Urothelium cell line (cell line): ENCODE data around the gene EMSY.
A peak's percentile ranks its signal among the peaks of the same experiment; 100 is the strongest.
"Not testable (repeated sequence)": the region's sequence is repeated elsewhere in the genome, so short reads cannot be mapped to it uniquely, and the experiment has no call there.

Source experiments
- DNase-seq: peaks from one replicate; pipeline ENCODE4 v3.0.0; 2011; ENCODE audit warnings: low spot score, mixed read lengths
- FAIRE-seq: peaks from 2 replicates; lab custom pipeline; 2011; peaks lifted over from hg19 to GRCh38; lab: Jason Lieb, UNC

EMSY gene, protein sequence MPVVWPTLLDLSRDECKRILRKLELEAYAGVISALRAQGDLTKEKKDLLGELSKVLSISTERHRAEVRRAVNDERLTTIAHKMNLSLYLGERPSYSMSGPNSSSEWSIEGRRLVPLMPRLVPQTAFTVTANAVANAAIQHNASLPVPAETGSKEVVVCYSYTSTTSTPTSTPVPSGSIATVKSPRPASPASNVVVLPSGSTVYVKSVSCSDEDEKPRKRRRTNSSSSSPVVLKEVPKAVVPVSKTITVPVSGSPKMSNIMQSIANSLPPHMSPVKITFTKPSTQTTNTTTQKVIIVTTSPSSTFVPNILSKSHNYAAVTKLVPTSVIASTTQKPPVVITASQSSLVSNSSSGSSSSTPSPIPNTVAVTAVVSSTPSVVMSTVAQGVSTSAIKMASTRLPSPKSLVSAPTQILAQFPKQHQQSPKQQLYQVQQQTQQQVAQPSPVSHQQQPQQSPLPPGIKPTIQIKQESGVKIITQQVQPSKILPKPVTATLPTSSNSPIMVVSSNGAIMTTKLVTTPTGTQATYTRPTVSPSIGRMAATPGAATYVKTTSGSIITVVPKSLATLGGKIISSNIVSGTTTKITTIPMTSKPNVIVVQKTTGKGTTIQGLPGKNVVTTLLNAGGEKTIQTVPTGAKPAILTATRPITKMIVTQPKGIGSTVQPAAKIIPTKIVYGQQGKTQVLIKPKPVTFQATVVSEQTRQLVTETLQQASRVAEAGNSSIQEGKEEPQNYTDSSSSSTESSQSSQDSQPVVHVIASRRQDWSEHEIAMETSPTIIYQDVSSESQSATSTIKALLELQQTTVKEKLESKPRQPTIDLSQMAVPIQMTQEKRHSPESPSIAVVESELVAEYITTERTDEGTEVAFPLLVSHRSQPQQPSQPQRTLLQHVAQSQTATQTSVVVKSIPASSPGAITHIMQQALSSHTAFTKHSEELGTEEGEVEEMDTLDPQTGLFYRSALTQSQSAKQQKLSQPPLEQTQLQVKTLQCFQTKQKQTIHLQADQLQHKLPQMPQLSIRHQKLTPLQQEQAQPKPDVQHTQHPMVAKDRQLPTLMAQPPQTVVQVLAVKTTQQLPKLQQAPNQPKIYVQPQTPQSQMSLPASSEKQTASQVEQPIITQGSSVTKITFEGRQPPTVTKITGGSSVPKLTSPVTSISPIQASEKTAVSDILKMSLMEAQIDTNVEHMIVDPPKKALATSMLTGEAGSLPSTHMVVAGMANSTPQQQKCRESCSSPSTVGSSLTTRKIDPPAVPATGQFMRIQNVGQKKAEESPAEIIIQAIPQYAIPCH (N-terminal part only)

DNA sequence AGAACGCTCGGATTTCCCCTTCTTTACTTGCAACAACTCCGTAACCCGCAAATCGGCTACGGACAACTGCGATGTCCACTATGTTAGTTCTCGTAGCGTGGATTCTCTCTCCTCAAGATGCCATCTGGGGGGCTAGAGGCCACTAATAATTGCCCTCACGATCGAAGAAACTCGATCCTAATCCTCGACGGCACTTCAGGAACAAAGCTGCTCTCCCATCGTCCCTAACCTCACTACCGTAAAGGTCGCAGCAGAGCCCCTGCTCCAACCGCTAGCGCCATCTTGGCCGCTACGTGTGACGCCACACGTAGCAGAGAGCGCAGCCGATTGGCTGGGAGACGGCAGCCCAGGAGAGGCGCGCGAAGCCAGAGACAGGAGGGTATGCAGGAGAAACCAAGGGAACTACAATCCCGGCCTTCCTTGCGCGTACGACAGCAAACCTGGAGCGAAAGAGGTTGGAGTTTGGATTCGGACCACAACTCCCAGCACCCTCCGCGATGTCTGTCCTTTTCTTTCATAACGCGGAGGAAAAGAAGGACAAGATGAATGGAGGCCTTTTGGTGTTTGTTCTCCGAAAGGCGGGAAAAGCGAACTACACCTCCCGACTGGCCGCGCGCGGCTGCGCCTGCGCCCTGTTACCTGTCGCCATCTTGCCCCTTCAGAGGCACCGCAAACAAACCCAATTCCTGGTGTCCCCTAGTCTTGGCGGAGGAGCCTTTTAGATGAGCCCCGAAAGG lies at the start of gene EMSY:
Gene EMSY, plus strand, starts transcription at position 635 of the 737 bp plus-strand sequence. CDS start 1,921 bp downstream, outside the sequence.
- DNase-seq (peak; percentile 99), FAIRE-seq (peak; percentile 98)

DNA sequence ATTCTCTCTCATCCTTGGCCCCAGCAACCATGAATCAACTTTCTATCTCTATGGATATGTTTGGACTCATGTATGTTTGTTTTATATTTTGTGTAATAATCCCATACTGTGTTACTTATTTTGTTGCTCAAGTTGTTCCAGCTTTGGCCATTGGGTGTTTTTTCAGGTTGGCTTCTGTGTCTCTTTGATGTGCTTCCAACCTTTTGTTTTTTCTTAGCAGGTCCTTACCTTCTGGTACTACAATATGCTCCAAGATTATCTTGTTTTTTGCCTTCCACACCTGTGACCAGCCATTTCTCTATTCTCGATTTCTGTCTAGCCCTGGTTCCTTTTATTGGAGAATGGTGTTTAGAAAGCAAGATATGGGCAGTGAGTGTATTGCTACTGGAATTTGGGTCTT lies 49.5 kb upstream of the EMSY start:
- FAIRE-seq (no peak), DNase-seq (no peak)

DNA sequence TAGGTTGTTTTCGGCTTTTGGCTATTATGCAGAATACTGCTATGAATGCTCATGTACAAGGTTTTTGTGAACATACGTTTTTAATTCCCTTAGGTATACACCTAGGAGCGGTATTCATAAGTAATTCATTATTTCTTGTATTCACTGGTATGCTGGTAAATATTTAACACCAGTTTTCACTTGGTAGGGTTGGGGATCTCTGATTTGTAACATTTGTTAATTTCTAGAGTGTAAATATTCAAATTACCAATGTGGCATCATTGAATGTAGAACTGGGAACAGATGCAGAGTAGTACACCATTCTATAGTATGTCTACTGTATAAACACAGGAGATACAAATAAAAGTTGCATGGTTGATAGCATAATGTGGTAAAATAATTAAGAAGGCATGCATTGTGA lies 47.4 kb upstream of the EMSY start:
- no peak for FAIRE-seq

DNA sequence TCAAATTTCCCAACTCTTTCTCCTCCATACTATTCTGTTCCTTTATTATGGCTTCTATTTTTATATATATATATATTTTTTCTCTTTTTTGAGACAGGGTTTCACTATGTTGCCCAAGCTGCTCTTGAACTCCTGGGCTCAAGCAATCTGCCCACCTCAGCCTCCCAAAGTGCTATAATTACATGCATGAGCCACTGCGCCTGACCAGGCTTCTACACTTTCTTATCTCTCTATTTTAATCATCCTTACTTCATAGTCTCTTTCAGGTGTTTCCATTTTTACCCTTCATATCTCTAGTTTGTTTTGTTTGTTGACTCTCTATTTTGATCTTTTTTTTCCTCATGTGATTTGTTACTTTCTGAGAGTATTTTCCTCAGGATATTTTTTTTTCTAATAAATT lies 43.9 kb upstream of the EMSY start:
- FAIRE-seq = no peak
- no peak for DNase-seq

More for the DNA sequence above, 47.4 kb upstream of the EMSY start:
- no peak for DNase-seq

DNA sequence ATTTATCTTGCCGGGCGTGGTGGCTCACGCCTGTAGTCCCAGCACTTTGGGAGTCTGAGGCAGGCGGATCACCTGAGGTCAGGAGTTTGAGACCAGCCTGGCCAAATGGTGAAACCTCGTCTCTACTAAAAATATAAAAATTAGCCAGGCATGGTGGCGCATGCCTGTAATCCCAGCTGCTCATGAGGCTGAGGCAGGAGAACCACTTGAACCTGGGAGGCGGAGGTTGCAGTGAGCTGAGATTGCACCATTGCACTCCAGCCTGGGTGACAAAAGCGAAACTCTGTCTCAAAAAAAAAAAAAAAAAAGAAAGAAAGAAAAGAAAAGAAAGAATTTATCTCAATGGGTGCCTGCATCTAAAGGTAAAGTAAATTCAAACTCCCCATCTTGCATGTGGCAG lies 43.3 kb upstream of the EMSY start:
- DNase-seq, FAIRE-seq: not testable (repeated sequence)

DNA sequence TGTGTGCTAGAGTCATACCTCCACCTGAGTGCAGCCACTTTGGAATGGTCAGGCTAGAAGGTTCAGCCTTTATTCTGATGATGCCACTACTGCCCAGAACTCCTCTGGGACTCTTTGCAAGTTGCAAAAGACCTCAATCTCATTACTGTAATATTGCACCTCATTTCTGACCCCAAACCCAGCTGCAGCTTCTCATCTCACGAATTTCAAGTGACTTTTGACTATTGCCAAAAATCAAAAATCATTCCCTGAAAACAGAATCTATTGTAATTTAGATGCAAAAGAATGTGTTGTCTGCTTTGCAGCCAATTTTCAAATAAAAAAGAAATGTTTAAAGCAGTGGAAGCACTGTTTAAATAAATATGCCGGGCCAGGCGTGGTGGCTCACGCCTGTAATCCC lies 38.5 kb upstream of the EMSY start:
- DNase-seq (no peak), FAIRE-seq (no peak)

DNA sequence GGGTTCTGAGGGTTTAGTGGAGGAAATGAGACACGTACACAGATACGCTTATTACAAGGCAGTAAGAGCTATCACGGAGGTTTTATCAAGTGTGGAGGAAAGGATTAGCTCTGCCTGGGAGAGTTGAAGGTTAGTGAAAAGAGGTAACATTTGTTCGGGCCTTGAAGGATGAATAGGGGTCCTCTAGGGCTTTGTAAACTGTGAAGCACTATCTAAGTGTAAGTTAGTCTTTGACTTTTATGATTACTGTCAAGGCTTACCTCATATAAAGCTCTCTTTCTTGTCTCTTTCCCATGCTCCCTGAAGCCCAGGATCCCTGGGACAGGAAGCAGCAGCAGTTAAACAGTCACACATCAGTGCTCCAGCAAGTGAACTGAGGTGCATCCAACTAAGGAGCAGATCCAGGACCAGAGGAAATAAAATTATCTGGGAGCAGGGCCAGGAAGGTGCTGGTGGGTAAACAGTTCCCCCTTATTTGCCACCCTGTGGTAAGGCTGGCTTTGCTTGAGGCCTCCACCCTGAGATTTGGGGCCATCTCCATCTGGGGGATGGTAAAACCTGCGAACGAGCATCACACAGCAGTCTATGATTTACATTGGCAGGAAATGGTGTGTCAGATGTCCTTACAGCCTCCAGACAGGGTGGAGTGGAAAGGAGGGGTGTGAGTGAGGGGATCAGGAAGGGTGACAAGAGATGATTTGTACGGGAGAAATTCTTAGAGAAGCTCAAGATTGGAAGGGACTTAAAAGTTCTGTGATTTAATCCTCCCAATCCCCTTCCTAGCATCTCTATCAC lies 36.5 kb upstream of the EMSY start:
- FAIRE-seq (peak; percentile 9), DNase-seq (no peak)

DNA sequence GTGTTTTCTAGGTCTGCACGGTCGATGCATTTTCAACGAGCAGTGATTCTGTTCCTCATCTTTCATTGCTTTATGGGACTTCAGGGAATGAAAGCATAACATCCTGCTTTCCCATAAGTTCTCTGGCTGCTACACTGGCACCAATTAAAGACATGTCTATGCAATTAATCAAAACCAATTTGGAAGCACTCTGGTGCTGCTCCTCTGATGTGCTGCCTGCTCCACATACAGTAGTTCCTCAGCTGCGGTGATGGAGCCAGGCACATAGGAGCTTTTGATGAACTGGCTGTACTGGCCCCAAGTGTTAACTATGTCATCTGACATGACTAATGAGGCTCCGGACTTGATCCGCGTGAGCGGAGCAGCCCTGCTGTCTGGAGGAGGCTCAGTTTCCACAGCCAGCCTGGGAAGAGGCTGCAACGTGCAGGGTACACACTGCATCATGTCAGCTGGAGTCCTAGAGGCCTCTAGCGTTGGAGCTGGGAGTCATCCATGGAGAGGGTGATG lies 33.9 kb upstream of the EMSY start:
- FAIRE-seq = no peak
- DNase-seq = no peak

DNA sequence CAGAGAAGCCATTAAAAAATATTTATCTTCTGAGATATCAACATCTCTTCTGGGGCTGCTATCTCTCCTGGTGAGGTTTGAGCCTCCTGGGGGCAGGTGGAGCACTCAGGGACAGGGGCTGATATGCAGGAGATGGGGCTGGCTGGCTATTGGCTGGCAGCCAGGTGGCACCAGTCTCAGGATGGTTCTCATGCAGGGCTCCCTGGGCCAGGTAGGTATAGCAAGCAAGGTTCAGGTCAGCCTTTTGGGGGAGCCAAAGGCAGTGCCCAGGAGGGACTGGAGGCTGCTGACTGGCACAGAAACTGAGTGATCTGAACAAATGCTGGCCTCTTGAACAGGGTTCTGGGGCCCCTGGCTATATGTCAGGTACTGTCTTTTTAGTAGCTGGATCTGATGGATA lies 29.7 kb upstream of the EMSY start:
- DNase-seq = no peak
- no peak for FAIRE-seq

DNA sequence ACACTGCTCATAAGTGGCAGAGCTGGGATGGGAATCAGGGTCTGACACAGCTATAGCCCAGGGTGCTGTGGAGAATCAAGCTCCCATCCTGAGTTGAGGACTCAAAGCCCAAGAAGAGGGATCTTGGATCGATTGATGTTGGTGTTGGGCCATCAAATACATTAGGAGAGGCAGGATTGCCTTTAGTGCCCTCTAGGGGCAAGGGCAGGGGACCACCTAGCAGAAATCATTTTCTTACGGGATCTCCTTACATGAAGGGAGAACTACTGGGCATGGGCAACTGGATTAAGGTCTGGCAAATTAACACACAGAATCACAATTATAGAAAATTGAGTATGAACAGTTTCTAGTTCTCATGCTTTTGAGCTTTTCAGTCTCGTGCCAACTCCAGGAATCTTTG lies 24.9 kb upstream of the EMSY start:
- peak; percentile 40 for DNase-seq

DNA sequence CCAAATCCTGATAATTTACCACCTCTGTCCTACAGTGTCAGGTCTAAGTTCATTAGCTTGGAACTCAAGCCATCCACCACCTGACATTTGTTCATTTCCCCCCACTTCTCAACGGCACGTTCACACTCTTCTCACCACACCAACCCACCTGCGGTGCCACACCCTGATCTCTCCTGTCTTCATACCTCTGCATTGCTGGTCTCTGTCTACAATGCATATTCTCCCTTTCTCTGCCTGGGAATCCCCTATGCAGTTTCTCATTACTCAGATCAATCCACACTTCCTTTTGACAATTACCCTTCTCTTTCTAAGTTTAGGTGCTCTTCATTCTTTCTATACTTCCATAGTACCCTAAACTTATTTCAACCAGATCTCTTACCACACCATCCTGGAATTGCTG lies 20.4 kb upstream of the EMSY start:
- no peak for DNase-seq
- FAIRE-seq = no peak

More for the DNA sequence above, 24.9 kb upstream of the EMSY start:
- no peak for FAIRE-seq

DNA sequence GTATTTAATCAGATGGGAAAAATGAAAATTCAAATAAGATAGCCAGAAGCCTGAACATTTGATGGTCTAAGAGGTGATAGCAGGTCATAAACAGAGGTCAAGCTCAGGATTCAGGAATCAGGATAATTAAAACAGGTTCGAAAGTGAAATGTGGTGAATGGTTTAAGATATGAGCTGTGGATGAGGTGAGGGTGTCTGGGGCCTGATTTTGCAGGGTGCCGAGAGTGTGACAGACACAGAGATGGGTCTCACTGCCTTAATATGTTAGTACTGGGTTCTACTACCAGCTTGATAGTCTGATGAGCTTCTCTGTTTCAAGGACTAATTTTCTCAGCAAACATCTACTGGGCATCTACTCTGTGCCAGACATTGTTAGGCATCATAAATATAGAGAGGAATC lies 19.9 kb upstream of the EMSY start:
- FAIRE-seq = no peak
- no peak for DNase-seq

DNA sequence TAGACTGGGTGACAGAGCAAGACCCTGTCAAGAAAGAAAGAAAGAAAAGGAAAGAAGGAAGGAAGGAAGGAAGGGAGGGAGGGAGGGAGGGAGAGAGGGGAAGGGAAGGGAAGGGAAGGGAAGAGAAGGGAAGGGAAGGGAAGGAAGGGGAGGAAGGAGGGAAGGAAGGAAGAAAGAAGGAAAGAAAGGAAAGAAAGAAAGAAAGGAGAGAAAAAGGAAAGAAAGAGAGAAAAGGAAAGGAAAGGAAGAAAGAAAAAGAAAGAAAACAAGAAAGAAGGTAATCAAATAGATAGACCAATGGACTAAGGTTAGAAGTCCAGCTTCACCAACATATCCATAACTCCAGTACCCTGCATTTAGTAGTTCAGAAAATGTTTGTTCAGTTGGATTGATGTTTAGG lies 18.2 kb upstream of the EMSY start:
- DNase-seq (no peak), FAIRE-seq (no peak)

DNA sequence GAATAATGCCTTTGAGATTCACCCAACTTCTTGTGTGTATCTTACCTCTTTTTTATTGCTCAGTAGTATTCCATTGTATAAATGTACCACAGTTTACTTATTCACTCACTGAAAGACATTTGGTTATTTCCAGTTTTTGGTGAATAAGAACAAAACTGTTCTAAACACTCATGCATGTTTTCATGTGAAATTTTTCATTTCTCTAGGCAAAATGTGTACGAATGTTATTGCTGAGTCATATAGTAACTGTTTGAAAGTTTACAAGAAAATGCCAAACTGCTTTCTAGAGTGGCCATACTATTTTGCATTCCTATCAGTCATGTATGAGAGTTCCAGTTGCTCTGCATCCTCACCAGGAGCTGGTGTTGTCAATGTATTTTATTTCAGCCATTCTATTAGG lies 8.8 kb upstream of the EMSY start:
- no peak for FAIRE-seq

DNA sequence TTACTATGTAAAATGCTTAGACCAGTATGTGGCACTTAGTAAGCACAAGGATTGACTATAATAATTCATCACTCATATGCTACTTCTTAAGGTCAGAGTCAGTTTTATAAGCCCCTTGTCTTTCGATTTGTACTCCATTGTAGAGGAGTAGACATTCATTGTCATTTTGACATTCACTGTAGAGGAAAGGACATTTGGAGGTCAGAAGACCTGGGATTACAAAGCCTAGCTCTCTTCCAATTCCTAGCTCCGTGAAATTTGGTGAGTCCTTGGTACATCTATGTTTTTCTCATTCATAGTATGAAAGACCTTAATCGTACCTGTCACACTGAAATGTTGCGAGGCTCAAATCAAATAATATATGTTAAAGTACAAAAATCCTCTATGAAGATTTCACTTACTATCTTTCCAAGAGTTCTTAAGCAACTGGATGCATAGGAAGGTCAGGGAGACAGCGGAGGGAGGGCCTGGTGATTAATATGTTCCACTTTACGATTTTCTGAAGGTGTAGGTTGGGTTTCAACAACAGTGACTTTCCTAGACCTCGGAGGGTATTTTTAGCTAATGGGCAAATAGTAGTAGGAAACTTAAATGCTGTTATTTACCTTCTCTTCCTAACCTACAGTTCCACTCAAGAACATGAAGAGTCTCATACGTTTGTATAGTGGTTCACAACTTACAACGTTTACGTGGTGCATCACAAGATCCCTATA lies 1.4 kb upstream of the EMSY start:
- DNase-seq = no peak
- FAIRE-seq = no peak

More for the DNA sequence above, 8.8 kb upstream of the EMSY start:
- no peak for DNase-seq

DNA sequence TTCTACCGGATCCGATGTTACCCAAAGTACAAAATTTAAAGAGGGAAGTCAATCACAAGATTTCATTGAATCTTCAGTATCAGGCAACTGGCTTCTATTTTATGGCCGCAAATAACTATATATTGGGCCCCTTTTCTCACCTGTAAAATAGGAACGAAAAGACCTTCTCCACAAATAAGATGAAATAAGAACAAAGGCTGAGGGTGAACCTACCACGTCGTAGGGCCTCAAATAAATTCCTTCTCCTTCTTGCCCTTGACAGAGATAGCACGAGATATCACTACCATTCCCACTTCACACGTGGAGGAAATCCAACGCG lies 794 bp upstream of the EMSY start:
- DNase-seq (no peak), FAIRE-seq (no peak)

DNA sequence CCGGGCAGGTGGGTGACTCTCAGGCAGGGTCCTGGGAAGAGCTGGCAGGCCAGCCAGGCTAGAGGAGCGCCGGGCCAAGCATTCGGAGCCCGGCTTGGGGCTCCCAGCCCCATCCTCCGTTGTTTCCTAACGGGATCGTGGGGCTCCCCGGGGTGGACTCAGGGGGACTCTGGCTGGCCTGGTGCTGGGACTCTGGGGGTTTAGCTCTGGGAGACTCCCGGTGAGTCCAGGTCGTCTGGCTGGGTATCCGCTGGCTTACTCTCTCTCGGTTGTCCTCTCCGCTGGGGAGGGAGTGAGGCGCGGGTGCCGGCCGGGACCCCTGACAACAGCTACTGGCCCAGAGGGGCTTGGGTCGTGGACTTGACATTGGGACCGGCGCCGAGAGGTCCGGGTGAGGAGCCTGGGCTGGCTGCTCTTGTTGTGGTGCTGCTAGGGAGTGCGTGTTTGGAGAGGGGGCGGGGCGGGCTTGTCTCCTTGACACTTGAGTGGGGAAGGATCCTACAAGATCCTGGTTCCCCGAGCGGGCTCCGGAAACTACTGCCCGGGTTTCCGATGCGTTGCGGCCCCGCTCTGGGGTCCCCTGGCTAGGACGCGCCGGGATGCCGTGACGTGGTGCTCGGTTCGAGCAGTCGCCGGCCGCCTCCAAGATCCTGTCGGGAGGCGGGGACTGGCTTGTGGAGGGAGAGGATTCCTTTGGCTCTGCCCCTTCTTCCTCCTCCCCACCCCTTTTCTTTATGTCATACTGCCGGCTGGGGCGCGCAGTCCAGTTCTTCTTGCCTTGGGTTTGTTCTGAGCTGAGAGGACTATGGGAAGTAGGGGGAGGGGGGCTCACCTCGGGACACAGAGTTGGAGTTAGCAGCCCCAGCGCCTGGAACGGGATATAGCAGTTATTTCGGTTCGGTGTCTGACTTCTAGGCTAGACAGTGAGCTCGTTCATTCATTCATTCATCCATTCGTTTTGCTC lies 585 bp downstream of the EMSY start:
- peak; percentile 81 for FAIRE-seq
- peak; percentile 92 for DNase-seq

DNA sequence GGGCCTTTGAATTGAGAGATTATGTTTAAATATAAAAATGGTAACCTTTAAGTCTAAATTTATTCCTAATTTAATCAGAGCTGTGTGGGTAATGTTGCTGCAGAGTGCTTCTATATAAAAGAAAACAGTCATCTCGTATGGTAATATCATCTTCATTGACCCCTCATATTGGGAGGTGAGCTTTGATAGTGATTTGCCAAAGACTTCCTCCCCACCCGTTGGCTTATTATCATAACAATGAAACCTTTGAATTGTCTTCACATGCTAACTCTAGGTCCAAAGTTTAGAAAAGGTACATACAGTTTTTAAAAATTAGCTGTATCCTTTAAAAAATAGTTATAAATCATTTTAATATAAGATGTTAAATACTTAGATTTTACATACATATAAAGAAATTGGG lies 3.7 kb downstream of the EMSY start:
- FAIRE-seq = no peak
- DNase-seq = no peak
